Fibroblast of skin of back (primary cell): ENCODE results near the gene CTCF.

ENCODE experiments used
- DNase-seq: peaks from one replicate; pipeline ENCODE4 v3.0.0-alpha.2; 2013

Gene CTCF

DNA sequence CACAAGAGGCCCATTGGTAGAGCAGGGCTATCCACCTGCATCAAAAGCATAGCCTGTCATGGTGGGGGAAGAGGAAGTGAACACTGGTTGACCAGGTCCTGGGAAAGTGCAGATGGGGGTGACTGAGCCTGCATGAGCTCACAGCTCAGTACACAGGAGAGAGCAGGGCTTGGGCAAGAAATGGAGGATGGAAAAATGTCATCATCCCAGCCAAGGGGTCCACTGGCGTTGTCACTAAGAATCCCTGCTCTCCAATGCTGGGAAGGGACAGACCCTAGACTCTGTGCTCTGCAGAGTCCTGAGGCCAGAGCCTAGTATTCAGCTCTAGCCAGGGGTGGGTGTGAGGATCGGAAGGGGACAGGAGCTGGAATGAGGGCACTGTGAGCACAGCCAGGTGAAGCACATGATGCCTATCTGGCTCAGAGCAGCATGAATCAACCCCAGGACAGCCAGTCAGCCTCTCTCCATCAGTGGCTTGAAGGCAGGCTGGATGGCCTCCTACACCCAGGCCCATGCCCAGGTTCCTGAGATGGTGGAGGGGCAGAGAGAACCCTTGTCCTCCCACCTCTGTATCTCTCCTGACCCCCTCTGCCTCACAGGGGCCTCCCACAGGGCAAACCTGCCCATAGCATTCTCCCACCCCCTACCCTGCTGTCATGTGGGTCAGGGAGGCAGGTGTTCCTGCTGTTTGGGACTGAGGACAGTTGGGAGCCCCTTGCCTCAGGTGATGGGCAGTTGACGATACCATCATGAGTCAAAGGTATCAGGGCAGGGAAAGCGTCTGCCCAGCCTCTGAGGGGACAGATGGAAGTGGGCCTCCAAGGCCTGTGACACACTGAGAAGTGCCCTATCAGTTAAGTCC is 13.8 kb upstream of the CTCF start:
- DNase-seq: no peak

DNA sequence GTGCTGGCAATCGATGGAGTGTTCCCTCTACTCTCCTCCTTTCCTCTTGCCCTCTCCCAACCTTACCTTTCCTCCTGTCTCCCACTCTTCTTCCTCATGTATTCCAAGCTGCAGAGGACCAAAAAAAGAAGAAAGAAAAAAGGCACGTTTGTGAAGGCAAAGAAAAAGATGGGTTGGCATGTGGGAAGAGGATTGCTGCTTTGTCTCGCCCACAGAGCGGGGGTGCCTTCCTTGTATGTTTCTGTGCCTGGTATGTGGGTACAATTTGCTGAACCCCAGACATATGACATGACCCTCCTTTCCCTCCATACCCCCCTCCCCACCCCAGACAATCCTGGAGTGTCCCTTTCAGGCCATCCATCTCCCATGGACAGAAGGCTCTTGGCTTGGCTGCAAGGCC is 13.1 kb upstream of the CTCF start:
- DNase-seq: no peak

DNA sequence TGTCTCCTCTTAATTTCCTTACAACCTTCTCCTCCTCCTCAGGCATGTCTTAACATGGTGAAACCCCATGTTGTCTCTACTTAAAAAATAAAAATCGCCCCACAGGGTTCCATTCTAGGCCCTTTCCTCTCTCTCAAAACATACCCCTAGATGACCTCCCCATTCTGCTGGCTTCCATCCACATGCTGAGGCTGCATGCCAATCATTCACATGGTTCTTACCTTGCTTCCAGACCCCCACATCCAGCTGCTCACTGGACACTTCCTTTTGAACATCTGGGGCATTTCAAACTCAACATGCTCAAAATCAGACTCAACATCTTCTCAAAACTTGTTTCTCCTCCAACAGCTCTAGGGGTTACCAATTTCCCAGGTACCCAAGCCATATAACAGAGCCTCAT is 12.4 kb upstream of the CTCF start:
- DNase-seq: no peak

DNA sequence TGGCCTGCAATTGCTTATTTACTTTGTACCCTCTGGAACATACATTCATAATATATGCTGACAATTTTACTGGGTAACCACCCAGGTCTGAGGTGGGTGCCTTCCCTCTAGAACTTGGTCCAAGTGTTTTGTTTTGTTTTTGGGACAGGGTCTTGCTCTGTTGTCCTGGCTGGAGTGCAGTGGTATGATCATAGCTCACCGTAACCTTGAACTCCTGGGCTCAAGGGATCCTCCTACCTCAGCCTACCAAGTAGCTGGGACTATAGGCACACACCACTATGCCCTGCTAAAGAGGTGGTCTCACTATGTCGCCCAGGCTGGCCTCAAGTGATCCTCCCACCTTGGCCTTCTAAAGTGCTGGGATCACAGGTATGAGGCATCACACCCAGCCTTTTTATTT is 11.2 kb upstream of the CTCF start:
- DNase-seq: no peak

DNA sequence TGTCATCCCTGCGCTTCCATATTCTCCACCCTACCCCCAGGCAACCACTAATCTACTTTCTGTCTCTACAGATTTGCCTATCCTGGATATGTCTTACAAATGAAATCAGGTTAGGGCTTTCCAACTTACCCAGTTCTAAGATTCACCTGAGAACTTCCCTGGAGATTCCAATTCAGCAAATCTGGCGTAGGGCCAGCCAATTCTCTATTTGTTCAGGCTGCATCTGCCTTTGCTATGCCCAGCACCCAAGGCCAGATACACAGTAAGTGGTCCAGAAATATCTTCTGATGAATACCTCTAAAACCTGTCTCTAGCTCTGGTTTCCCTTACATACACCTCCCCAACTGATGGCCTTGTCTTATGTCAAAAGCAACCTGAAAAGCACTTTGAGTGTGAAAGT is 10.4 kb upstream of the CTCF start:
- DNase-seq: no peak

DNA sequence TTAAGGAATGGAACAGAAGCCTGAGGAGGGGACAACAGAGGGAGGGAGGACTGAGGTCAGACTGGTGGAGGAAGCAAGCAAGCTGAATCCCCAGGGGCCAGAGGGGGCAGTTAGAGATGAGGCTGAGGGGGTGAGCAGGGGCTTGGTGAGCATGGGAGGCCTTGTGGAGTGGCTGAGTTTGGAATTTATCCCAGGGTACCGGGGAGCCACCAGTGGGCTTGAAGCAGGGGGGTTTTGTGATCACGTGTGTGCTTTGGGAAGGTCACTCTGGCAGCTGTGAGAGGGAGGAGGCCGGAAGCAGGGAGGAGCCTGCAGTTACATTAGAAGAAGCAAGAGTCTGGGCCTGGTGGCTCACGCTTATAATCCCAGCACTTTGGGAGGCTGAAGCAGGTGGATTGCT is 9.8 kb upstream of the CTCF start:
- DNase-seq: no peak

DNA sequence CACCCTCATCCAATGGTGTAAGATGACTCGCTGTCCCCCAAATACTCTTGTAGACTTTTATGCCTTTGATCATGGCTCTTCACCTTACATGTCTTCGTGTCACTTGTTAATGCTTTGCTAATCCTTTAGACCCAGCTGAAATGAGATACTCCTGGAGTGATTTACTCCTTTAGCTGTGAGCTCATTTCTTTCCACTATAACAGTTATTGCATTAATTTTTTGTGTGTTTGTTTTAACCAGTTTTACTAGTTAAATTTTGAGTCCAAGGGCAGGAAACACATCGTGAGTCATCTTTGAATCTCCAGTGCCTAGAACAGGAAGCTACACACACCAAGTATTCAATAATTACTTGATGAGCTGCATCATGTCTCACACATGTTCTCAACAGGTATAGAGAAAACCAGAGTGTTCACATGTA is 6.5 kb upstream of the CTCF start:
- DNase-seq: peak; percentile 64

DNA sequence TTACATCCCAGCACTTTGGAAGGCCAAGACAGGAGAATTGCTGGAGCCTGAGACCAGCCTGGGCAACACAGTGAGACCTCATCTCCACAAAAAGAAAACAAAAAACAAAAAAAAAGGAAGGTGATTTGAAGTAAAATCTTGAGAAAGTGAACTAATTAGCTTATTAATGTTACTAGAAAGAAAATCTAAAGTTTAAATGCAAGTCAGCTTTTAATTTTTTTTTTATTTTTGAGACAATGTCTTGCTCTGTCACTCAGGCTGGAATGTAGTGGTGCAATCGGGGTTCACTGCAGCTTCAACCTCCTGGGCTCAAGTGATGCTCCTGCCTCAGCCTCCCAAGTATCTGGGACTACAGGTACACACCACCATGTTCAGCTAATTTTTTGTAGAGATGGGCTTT is 3.5 kb upstream of the CTCF start:
- DNase-seq: no peak

DNA sequence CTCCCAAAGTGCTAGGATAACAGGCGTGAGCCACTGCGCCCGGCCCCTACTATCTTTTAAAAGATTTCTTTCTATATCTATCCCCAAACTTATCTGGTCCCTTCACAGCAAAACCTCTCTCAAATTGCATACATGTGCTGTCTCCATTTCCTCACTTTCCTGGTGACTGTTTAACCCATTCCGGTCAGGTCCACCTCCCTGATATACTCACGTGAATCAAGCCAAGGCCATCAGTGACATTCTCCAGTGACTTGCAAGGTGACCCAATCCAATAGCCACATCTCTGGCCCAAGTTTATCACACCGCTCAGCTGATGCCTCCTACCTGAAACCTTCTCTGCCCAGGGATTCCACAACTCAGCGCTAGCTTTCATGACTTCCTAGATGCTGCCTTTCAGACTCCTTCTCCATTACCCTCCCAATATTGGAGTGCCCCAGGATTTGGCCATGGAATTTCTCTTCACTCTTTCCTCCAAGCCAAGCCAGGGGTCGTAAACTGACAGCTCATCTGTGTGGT is 1.4 kb upstream of the CTCF start:
- no peak for DNase-seq

DNA sequence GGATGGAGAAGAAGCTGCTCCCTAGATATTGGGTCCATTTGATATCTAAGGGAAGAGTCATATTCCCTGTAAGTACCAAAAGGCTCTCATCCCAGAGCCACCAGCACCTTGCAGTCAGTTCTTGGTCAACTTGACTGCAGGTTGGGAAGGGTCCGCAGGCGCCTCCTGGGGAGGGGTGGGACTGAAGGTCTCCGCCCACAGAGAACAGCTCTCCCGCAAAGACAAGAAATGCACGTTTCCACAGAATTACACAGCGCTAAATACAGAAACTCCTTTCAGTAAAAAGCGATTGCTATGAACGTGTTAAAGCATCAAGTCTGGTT is 864 bp upstream of the CTCF start:
- no peak for DNase-seq

DNA sequence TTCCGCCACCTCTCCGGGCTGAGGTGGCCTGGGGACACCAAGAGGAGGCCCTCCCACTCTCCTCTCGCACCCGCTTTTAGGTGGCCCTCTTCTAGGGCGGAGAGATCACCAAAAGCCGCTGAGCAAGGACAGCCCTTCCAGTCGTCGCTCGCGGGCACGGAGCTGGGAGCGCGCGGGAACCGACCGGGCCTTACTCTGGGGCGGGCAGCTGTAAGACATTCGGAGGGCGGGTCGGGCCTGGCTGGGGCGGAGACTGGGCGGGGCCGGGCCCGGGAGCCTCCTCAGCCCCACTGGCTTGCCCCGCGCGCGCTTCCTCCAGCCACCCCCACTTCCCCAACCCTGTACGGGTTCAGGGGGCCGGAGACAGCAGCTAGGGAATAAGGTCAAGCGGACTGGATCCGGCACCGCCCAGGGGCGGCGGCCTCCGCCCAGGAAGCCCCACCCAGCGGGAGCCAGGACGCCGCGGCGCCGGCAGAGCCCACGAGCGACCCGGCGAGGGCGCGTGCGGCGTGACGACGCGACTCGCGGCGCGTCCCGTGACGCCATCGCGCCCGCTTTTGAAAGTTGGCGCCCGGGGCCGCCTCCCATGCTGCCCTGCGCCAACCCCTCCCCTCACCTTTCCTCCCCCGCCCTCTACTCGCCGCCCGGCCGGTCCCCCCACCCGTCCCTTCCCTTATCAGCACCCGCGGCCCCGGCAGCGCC is 351 bp upstream of the CTCF start:
- DNase-seq: peak; percentile 98

DNA sequence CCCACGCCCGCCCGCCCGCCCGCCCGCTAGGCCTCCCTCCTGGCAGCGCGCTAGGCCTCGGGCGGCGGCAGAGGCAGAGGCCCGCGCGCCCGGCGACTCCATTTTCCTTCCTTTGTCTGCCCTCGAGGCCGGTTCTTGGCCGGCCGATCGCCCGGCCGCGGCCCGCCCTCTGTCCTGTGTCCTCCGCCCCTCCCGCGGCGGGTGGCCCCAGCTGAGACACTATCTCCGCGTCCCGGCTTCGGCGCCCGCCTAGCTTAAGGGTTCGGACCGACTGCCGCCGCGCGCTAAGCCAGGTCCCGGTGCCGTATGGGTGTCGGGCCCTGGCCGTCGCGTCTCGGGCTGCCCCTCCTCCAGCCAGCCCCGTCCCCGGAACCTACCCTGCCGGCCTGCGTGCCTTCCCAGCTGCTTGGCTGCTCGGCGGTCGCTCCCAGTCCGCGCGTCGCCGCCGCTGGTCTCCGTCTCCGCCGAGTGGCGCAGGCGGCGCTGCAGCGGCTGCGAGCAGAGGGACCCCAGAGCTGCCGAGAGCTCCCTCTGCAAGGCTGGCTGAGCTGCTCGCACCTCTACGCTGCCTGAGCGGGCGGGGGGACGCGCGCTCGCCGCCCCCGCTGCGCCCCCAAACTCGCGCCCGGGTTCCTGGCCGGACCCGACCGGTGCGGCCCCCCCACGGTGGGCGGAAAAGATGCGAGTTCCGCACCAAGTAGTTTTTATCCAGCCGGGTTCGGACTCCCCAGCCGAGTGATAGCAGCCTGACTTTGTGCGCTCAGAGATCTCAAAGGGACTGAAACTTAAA is 787 bp downstream of the CTCF start:
- DNase-seq: peak; percentile 69

DNA sequence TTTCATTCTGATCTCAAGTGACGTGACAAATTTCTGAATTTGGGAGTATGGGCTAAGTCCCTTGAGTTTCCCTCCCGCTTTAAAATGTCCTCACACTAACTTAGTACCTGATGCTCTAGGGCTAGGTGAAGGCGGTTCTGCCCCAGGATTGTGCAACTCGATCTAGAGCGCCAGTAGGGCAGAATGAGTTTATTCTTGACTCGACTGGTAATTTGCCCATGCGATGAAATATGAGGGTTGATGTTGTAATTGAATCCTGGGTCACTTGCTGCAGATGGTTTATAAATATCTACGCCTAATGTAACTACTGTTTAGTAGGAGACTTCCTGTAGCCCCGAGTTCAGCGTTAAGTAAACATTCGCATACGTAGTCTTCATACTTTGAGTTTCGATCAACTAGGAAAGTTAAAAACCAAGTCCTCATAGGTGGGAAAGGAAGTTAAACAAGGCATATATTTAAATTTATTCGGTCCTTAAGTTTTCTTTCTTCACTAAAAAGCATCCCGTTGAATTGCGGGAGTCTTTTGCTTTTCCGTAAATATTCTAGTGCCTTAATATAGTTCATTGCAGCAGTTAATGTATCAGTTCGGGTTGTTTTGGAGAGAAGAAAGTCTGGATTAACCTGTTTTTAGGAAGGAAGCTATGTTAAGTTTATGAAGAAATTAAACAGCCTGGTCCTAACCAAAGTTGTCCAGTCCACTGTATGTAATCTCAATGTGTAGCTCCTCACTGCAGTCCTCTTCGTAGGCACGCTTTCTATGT is 1.6 kb downstream of the CTCF start:
- DNase-seq: peak; percentile 34

DNA sequence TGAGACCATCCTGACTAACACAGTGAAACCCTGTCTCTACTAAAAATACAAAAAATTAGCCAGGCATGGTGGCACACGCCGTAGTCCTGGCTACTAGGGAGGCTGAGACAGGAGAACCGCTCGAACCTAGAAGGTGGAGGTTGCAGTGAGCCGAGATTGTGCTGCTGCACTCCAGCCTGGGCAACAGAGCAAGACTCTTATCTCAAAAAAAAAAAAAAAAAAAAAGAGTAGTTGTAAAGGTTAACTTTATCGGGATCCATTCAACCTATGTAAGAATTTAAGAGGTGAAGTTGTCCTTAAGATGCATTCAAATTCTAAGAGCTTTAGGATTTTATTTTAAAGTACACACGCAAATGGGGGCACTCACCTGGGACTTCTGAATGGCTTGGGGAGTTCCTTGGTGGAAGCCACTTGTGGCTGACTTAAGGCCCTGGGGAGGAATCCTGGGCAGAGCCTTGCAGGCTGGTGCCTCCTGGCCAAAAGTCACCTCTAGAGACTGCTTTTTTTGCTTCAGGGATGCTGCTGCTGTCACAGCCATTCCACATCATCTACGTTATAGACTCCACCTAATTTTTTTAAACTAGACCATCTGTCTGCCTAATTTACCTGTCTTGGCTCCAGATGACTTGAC is 3.3 kb downstream of the CTCF start:
- DNase-seq: no peak

DNA sequence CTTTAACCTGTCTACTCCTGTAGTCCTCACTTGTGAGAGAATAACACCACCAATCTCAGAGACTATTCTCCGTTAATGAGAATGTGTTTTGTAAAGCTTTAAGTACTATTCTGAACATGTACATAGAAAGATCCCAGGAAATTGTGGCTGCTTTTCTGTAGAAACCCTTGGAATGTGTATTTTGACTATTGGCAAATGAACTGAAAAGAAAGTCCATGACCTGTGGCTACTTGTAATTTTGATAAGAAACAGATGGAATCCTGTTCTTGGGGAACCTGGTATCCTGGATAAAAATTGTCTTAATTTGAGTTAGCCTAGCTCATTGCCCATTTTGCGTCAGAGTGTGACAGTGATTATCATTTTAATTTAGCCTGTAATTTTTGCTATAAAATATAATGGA is 9.1 kb downstream of the CTCF start:
- DNase-seq: peak; percentile 24

DNA sequence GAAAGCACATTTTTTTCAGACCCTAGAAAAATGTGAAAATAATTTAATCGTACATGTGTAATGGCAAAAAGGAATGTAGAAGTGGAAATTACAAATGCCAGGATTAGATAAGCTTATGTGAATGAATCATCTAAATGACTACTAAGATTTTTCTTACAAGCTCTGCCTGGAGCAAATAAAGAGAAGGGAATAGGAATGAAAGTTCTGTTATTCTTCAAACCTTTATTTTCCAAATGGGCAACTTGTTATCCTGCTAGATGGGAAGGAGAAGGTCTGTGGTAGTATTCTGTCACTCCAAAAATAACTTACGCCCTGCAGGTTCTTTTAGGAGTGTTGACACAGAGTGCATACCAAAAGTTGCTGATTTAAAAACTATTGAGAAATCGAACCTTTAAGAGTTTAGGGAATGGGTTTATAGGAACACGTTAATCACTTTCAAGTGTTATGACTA is 9.7 kb downstream of the CTCF start:
- peak; percentile 78 for DNase-seq

DNA sequence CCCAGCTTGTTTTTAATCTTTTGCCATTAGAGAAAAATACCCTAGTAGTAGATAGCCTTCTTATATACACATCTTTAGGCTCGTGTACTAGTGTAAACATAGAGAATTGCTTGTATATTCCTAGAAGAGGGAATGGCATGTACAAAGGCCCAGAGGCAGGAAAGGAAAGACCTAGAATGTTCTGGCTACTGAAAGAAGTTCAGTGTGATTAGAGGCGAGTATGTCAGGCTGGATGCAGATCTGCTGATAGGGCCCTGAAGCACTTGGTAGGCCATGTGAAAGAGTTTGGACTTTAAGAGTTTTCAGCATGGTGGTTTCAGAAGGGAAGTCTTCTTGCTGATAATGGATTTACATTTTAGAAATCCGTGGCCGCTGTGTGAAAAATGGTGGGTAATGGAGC is 17.4 kb downstream of the CTCF start:
- DNase-seq: no peak

DNA sequence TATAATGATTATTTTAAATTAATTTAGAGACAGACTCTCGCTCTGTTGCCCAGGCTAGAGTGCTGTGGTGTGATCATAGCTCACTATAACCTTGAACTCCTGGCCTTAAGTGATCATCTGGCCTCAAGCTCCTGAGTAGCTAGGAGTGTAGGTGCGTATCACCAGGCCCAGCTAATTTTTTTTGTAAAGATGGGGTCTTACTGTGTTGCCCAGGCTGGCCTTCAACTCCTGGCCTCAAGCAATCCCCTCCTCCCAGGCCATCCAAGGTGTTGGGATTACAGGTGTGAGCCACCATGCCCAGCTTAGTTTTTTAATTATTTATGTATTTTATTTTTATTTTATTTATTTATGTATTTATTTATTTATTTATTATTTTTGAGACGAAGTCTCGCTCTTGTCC is 17.9 kb downstream of the CTCF start:
- no peak for DNase-seq

DNA sequence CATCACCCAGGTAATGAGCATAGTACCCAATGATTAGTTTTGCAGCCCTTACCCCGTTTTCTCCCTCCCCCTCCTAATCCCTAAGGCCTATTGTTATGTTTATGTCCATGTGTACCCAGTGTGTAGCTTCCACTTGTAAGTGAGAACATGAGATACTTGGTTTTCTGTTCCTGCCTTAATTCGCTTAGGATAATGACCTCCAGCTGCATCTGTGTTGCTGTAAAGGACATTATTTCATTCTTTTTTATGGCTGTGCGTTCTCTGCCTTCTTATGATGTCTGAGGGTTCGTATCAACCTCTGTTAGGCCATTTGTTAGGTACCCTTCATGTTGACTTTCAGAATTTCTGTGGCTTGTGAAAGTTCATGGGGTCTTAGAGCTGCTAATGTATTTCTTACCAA is 31.0 kb downstream of the CTCF start:
- DNase-seq: no peak

DNA sequence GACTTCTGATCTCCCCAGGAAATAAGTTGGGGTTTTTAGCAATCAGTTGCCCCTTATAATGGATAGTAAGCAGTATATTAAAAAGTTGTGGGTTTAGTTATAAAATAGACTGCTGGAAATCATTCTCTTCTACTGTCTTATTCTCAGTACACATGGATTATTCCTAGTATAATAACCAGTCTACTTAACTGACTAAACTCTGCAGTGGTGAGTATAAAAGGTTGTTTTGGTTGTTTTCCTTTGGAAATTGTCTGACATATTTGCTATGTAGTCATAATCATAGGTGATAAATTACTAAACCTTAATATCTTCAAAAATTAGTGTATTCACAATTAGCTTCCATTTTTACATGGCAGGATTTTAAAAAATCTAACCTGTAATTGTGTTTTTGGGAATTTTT is 31.4 kb downstream of the CTCF start:
- DNase-seq: no peak

DNA sequence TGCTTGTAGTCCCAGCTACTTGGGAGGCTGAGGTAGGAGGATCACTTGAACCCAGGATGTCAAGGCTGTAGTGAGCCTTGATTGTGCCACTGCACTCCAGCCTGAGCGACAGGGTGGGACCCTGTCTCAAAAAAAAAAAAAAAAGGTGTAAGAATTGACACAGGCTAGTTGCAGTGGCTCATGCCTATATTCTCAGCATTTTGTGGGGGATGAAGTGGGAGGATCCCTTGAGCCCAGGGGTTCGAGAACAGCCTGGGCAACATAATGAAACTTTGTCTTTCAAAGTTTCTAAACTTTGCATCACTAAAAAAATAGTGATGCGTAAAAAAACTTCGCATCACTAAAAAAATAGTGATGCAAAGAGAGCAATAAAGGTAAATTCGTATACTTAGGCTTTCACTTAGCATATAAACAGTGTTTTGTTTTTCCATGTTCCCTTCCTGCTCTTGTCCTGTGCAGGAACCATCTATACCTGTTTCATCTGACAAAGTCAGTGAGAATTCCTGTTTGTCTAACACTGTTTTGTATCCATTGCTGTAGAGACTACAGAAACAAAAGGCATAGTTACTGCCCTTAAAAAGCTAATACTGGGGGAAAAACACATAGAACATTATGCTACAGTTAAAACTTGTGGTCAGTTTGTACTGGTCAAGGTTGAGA is 32.1 kb downstream of the CTCF start:
- DNase-seq: no peak
